ENCODE results near the gene UCN2.

DNA sequence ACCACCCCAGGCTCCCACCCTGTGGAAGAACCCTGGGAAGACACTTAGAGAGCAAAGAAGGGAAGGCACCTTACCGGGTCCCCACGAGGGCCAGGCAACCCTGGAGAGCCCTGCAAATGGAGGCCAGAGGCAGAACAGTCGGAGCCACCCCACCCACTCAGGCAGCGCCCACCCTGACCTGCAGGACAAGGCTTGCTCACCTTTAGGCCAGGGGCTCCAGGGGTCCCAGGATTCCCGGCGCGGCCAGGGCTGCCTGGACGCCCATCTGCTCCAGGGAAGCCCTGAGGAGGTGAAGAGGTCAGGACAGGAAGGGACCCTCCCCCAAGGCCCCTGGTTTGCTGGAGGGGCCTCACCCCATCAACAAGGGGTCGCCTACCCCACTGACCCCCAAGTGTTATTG, 21.3 kb upstream of the UCN2 start:
- TF ChIP-seq EP300 (IDR thresholded peaks at IDR 0.05; ENCODE audit: low read depth) = no peak
- TF ChIP-seq, protein P1, sequence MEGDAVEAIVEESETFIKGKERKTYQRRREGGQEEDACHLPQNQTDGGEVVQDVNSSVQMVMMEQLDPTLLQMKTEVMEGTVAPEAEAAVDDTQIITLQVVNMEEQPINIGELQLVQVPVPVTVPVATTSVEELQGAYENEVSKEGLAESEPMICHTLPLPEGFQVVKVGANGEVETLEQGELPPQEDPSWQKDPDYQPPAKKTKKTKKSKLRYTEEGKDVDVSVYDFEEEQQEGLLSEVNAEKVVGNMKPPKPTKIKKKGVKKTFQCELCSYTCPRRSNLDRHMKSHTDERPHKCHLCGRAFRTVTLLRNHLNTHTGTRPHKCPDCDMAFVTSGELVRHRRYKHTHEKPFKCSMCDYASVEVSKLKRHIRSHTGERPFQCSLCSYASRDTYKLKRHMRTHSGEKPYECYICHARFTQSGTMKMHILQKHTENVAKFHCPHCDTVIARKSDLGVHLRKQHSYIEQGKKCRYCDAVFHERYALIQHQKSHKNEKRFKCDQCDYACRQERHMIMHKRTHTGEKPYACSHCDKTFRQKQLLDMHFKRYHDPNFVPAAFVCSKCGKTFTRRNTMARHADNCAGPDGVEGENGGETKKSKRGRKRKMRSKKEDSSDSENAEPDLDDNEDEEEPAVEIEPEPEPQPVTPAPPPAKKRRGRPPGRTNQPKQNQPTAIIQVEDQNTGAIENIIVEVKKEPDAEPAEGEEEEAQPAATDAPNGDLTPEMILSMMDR (IDR thresholded peaks at IDR 0.05) = no peak
- no peak for TF ChIP-seq POLR2A (IDR thresholded peaks at IDR 0.05)
- no peak for TF ChIP-seq POLR2AphosphoS5 (IDR thresholded peaks at IDR 0.05)

Data from transverse colon (tissue), 4 donors.